ENCODE data around the gene GLRX5.

GRCh38 chr14:95508377-95508776 lies 26.5 kb upstream of the GLRX5 start:
- TF ChIP-seq CTCF (IDR thresholded peaks at IDR 0.05): no peak
- no peak for TF ChIP-seq POLR2A (IDR thresholded peaks at IDR 0.05)

Measured in adrenal gland (tissue), 5 donors.